ENCODE data around the gene ZNF518A.

- TF ChIP-seq CTCF (IDR thresholded peaks at IDR 0.05; ENCODE audit: extremely low read depth in 1 of 2, insufficient read depth in 1 of 2, low read depth in 1 of 2, low read length in 2 of 2) = no peak
- no peak for TF ChIP-seq POLR2A (IDR thresholded peaks at IDR 0.05; ENCODE audit: low read depth, low read length)
- no peak for TF ChIP-seq GATA2 (IDR thresholded peaks at IDR 0.05; ENCODE audit: insufficient read depth, insufficient read length, low read depth, low read length)
- TF ChIP-seq EZH2 (IDR thresholded peaks at IDR 0.05; ENCODE audit: borderline replicate concordance, low read depth, low read length, severe bottlenecking) = no peak
Measured at GRCh38 chr10:96211764-96212163, 81.7 kb downstream of the ZNF518A start.

Measured in endothelial cell of umbilical vein (primary cell).